Cardiac fibroblast (primary cell): ENCODE results near the gene EZR.
A peak's percentile ranks its signal among the peaks of the same experiment; 100 is the strongest.
"Not testable (repeated sequence)": the region's sequence is repeated elsewhere in the genome, so short reads cannot be mapped to it uniquely, and the experiment has no call there.

Experiments
- DNase-seq, 2 donors: peaks; one replicate each; pipeline versions ENCODE4 v3.0.0 to v3.0.0-alpha.2; 2010; ENCODE audit warnings: low read depth in 2 of 2
- H3K4me3 ChIP-seq, 2 donors: replicated peaks in 1 of 2; 1 replicate in 1 of 2; 2 replicates in 1 of 2; pipeline ENCODE4 v1.5.1; 2011; ENCODE audit warnings: low read depth in 2 of 2, low read length in 2 of 2, mild to moderate bottlenecking in 2 of 2, moderate library complexity in 1 of 2
- TF ChIP-seq, protein P1 (sequence below): IDR thresholded peaks from one replicate; pipeline ENCODE4 v1.5.1; 2011; ENCODE audit warnings: low read depth, mild to moderate bottlenecking, low read length, inconsistent platforms

EZR gene

DNA sequence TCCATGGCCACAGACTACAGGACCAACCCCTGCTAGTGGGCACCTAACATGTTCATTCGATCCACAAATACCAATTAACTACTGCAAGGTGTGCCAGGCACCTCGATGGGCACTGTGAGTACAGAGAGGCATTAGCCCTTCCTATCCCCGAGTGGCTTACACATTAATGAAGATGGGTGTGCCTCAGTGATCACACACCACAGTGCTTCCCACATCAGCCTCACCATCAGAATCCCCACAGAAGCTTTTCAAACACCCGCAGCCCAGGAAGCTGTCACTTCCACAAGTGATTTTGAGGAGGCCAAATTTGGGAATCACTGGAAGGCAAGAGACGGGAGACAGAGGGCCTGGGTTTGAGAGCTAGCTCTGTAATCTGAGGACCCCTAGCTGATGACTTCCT is 23.7 kb downstream of the EZR start:
- no peak for DNase-seq
- H3K4me3 ChIP-seq = no peak overlapping the region
- TF ChIP-seq, protein P1, sequence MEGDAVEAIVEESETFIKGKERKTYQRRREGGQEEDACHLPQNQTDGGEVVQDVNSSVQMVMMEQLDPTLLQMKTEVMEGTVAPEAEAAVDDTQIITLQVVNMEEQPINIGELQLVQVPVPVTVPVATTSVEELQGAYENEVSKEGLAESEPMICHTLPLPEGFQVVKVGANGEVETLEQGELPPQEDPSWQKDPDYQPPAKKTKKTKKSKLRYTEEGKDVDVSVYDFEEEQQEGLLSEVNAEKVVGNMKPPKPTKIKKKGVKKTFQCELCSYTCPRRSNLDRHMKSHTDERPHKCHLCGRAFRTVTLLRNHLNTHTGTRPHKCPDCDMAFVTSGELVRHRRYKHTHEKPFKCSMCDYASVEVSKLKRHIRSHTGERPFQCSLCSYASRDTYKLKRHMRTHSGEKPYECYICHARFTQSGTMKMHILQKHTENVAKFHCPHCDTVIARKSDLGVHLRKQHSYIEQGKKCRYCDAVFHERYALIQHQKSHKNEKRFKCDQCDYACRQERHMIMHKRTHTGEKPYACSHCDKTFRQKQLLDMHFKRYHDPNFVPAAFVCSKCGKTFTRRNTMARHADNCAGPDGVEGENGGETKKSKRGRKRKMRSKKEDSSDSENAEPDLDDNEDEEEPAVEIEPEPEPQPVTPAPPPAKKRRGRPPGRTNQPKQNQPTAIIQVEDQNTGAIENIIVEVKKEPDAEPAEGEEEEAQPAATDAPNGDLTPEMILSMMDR = no peak

DNA sequence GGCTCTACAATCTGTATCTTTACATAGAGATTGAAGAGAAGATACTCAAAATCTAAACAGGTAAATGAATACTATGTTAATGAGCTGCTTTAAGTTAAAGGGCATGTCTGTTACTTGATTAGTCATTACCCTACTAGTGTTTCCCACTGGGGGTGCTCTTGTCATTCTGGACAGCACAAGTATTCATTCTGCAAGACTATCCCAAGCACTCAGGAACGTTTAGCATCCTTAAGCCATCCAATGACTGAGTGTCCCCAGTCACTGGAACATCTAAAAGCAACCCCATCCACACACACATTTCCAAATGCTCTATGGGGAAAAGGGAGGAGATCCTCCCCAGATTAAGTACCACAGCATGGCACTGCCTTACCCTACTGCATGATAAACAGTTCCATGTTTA is 25.7 kb downstream of the EZR start:
- DNase-seq = peak; percentile 62 to 70
- H3K4me3 ChIP-seq = no peak overlapping the region
- TF ChIP-seq, protein P1 = peak; percentile 44

DNA sequence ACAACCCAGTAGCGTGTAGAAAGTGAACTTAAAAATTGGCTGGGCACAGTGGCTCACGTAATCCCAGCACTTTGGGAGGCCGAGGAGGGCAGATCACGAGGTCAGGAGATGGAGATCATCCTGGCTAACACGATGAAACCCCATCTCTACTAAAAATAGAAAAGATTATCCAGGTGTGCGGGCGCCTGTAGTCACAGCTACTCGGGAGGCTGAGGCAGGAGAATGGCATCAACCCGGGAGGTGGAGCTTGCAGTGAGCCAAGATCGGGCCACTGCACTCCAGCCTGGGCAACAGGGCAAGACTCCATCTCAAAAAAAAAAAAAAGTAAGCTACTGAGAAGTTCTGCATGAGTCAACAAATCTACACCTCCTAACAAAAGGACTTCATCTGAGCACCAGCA is 26.7 kb downstream of the EZR start:
- not testable (repeated sequence) for H3K4me3 ChIP-seq, DNase-seq

DNA sequence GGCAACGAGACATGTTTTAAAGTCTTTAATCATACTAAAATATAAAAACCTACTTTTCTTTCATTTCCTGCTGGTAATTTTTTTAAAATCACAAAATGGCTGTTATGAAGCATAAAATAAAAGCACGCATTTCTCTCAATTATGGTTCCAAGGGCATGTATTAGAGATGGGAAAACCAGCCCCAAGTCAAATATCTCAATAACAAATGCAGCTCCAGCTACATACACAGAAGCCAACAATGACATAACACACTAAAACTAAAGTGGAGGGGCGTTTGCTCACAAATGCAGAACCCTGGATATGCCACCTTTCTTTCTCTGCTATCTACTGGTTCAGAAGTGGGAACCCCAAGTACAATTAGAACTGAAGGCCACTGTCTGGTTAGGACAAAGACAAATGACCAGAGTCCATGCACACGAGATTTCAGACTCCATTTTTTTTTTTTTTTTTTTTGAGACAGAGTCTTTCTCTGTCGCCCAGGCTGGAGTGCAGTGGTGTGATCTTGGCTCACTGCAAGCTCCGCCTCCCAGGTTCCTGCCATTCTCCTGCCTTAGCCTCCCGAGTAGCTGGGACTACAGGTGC is 27.8 kb downstream of the EZR start:
- no peak overlapping the region for H3K4me3 ChIP-seq
- no peak for DNase-seq
- TF ChIP-seq, protein P1 = no peak

DNA sequence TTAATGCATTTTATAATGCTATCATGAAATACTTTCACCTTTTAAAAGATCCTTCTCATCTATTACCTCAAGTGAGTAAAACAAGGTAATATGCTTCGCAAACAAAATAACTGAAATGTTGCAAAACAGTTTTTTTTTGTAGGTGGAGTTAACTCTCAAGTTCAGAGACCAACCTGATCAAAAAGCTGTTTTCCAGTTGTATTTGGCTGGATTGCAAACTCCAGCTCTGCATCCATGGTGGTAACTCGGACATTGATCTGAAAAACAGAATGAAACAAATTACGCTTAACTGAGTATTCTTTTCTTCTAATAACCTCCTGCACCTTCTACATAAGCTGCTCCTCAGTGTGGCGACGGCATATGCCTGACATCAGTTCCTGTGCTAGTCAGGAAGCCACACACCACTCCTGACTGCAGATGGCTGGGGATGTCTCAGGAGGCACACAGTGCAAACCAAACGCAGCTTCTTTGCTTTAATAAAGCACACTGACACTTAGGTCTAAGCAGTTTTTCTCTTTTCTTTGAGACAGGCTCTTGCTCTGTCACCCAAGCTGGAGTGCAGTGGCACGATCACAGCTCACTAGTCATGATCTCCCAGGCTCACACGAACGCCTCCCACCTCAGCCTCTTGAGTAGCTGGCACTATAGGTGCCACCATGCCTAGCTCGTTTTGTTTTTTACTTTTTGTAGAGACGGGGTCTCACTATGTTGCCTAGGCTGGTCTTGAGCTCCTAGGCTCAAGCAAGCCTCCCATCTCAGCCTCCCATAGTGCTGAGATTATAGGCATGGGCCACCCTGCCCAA is 29.9 kb downstream of the EZR start:
- DNase-seq = no peak
- H3K4me3 ChIP-seq = no peak overlapping the region
- TF ChIP-seq, protein P1 = no peak

DNA sequence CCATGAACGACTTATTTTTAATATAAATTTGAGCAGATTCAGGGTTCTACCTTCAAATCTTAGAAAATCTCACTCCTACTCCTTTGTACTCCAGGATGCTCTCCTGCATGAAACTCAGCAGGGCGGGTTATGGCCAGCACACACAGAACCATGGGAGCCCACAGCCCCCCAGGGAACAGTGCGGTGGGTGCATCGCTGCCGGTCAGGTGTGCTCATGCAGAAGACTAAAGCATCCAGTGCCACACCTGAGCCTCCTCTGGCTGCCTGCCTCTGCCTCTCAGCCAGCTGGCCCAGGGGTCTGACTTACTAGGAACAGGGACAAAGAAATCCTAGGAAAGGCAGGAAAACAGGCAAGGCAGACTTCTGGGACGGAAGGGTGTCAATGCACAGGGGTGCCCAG is 31.8 kb downstream of the EZR start:
- no peak overlapping the region for H3K4me3 ChIP-seq
- TF ChIP-seq, protein P1 = no peak
- no peak for DNase-seq

DNA sequence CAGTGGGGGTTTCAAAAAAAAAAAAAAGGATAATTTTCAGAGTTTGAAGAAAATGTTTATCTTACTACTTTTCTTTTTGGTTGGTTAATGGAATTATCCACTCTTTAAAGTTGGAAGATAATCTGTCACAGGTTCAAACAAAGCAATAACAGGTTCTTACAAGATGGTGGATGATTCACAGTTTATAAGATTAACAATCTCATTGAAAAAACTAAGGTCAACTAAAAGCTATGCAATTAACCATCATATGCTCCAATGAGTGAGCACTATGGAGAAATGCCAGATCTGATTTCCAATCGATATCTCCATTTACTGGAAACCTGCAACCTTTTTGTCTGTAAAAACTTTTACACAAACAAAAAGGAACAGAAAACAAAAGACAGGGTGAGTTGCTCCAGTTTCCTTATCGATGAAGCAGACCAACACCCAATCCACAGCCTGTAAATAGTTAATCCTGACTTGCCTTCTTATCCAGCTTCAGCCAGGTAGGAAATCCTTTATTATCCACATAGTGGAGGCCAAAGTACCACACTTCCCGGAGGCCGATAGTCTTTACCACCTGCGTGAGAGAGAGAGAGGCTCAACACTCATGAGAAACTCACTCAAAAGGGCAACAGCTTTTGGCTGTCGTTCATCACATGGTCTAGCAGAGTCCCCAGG is 32.4 kb downstream of the EZR start:
- TF ChIP-seq, protein P1 = no peak
- DNase-seq = no peak
- no peak overlapping the region for H3K4me3 ChIP-seq
